ENCODE measurements around the gene SMIM13.
"Not testable (repeated sequence)": the region's sequence is repeated elsewhere in the genome, so short reads cannot be mapped to it uniquely, and the experiment has no call there.

Gene SMIM13

DNA sequence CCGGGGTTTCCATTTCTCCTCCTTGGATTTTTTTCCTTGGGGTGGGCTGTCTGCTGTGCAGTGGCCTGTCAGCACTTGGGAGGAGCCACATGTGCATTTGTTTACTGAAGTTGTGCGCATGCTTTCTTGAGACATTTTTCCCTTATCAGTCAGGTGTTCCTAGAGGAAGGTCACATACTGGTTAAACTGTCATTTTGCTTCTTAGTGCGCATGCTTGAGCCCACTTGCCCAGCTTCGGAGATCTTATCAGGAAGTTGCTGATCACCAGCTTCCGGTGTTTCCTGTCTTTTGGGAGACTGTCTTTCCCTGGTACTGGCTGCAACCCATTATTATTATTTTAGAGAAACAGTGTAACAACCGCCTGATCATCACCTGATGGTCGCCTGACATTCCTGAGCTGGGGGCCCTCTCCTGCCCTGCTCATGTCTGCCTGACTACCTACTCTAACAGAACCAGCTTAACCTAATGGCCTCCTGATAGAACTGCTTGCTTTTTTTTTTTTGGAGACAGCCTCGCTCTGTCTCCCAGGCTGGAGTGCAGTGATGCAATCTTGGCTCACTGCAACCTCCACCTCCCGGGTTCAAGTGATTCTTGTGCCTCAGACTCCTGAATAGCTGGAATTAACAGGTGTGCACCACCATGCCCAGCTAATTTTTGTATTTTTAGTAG lies 18.3 kb downstream of the SMIM13 start:
- H3F3A ChIP-seq (ENCODE audit: insufficient read depth) = no peaks in the 10 kb centered on the region
- H3K9me3 ChIP-seq (ENCODE audit: insufficient read depth, low read length) = no peaks in the 10 kb centered on the region
- peaks cover 97% of the 10 kb centered on the region for H3K79me2 ChIP-seq (ENCODE audit: insufficient read depth, low read length)
- peaks cover 17% of the 10 kb centered on the region; the same call in 1 of the 2 replicates for H4K20me1 ChIP-seq (ENCODE audit: low read depth, low read length)
- no peak overlapping the region for H3K4me2 ChIP-seq (ENCODE audit: low read depth, low read length, poor library complexity, severe bottlenecking)
- H3K9ac ChIP-seq (ENCODE audit: low read length) = no peak overlapping the region
- H3K4me3 ChIP-seq (ENCODE audit: insufficient read depth, low read length, poor library complexity, severe bottlenecking) = no peak overlapping the region
- H3K27me3 ChIP-seq (ENCODE audit: low read length) = no peaks in the 10 kb centered on the region
- H3K9me2 ChIP-seq (replicated peaks; ENCODE audit: insufficient read depth, low read length) = no peaks in the 10 kb centered on the region
- no peak for TF ChIP-seq EZH2phosphoT487 (conservative IDR thresholded peaks at IDR 0.05; ENCODE audit: low read length)
- TF ChIP-seq, protein P1, sequence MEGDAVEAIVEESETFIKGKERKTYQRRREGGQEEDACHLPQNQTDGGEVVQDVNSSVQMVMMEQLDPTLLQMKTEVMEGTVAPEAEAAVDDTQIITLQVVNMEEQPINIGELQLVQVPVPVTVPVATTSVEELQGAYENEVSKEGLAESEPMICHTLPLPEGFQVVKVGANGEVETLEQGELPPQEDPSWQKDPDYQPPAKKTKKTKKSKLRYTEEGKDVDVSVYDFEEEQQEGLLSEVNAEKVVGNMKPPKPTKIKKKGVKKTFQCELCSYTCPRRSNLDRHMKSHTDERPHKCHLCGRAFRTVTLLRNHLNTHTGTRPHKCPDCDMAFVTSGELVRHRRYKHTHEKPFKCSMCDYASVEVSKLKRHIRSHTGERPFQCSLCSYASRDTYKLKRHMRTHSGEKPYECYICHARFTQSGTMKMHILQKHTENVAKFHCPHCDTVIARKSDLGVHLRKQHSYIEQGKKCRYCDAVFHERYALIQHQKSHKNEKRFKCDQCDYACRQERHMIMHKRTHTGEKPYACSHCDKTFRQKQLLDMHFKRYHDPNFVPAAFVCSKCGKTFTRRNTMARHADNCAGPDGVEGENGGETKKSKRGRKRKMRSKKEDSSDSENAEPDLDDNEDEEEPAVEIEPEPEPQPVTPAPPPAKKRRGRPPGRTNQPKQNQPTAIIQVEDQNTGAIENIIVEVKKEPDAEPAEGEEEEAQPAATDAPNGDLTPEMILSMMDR (IDR thresholded peaks at IDR 0.05; ENCODE audit: insufficient read depth, low read length, poor library complexity, severe bottlenecking) = no peak
- no peaks in the 10 kb centered on the region for H3K36me3 ChIP-seq (ENCODE audit: low read length)
- H3K27ac ChIP-seq (ENCODE audit: low read depth, low read length) = no peak overlapping the region
- no peak overlapping the region for H2AFZ ChIP-seq (ENCODE audit: low read depth, low read length, severe bottlenecking)

DNA sequence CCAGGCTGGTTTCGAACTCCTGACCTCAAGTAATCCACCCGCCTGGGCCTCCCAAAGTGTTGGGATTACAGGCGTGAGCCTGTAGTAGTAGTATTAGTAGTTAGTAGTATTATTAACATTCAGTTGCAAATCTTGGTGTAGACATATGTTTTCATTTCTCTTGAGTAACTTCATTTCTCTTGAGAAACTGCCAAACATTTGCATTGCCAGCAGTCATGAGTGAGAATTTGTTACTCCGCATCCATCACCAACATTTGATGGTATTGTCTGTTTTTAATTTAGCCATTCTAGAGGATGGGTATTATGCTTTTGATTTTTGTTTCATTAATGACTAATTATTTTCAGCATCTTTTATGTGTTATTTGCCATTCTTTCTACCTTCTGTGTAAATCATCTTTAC lies 19.4 kb downstream of the SMIM13 start:
- H3K79me2 ChIP-seq (ENCODE audit: insufficient read depth, low read length) = peaks cover 96% of the 10 kb centered on the region

DNA sequence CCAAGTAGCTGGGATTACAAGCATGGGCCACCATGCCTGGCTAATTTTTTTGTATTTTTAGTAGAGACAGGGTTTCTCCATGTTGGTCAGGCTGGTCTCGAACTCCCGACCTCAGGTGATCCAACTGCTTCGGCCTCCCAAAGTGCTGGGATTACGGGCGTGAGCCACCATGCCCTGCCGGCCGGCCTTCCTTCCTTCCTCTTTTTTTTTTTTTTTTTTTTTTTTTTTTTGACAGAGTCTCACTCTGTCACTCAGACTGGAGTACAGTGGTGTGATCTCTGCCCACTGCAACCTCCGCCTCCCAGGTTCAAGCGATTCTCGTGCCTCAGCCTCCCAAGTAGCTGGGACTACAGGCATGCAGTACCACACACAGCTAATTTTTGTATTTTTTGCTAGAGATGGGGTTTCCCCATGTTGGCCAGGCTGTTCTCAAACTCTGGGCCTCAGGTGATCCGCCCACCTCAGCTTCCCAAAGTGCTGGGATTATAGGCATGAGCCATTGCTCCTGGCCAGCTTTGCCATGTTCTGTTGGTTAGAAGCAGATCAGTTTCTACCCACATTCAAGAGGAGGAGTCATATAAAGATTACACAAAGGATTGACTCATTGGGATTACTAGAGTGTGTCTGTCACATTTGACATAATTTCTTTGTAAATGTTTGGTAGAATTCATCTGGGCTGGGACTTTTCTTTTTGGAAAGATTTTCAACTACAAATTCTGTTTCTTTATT lies 22.3 kb downstream of the SMIM13 start:
- H3K9me2 ChIP-seq (replicated peaks; ENCODE audit: insufficient read depth, low read length); H3K36me3 ChIP-seq (ENCODE audit: low read length); H3K4me2 ChIP-seq (ENCODE audit: low read depth, low read length, poor library complexity, severe bottlenecking); H3F3A ChIP-seq (ENCODE audit: insufficient read depth); H2AFZ ChIP-seq (ENCODE audit: low read depth, low read length, severe bottlenecking); H3K9ac ChIP-seq (ENCODE audit: low read length); H3K27me3 ChIP-seq (ENCODE audit: low read length); H3K27ac ChIP-seq (ENCODE audit: low read depth, low read length); H3K9me3 ChIP-seq (ENCODE audit: insufficient read depth, low read length); H3K4me3 ChIP-seq (ENCODE audit: insufficient read depth, low read length, poor library complexity, severe bottlenecking): not testable (repeated sequence)
- Histone ChIP-seq H4K20me1 (ENCODE audit: low read depth, low read length) (peaks cover 20% of the 10 kb centered on the region), H3K79me2 (ENCODE audit: insufficient read depth, low read length) (peaks cover 96% of the 10 kb centered on the region)

More for the DNA sequence above, 19.4 kb downstream of the SMIM13 start:
- H3K4me3 ChIP-seq (ENCODE audit: insufficient read depth, low read length, poor library complexity, severe bottlenecking) = no peak overlapping the region
- H3K27ac ChIP-seq (ENCODE audit: low read depth, low read length) = no peak overlapping the region
- H3K9me2 ChIP-seq (replicated peaks; ENCODE audit: insufficient read depth, low read length) = no peaks in the 10 kb centered on the region
- no peak overlapping the region for H3K9ac ChIP-seq (ENCODE audit: low read length)
- no peak overlapping the region for H2AFZ ChIP-seq (ENCODE audit: low read depth, low read length, severe bottlenecking)
- no peaks in the 10 kb centered on the region for H3K27me3 ChIP-seq (ENCODE audit: low read length)
- no peaks in the 10 kb centered on the region for H3F3A ChIP-seq (ENCODE audit: insufficient read depth)
- TF ChIP-seq, protein P1 (IDR thresholded peaks at IDR 0.05; ENCODE audit: insufficient read depth, low read length, poor library complexity, severe bottlenecking) = no peak
- no peak for TF ChIP-seq EZH2phosphoT487 (conservative IDR thresholded peaks at IDR 0.05; ENCODE audit: low read length)
- H4K20me1 ChIP-seq (ENCODE audit: low read depth, low read length) = peaks cover 22% of the 10 kb centered on the region
- no peaks in the 10 kb centered on the region for H3K36me3 ChIP-seq (ENCODE audit: low read length)
- H3K9me3 ChIP-seq (ENCODE audit: insufficient read depth, low read length) = no peaks in the 10 kb centered on the region
- no peak overlapping the region for H3K4me2 ChIP-seq (ENCODE audit: low read depth, low read length, poor library complexity, severe bottlenecking)

All from SU-DHL-6 (cell line).